Brain microvascular endothelial cell (primary cell): ENCODE results near the gene ABL1.

ENCODE experiments used
- DNase-seq: peaks from one replicate; pipeline ENCODE4 v3.0.0-alpha.2; 2020
- H3K27ac ChIP-seq: fragments of 250-450 bp; sonication (Bioruptor Pico); 2 replicates; pipeline ENCODE4 v1.5.1; 2020; ENCODE audit warnings: mild to moderate bottlenecking, moderate library complexity
- H3K27me3 ChIP-seq: fragments of 250-450 bp; sonication (Bioruptor Pico); replicated peaks from 2 replicates; pipeline ENCODE4 v1.5.1; 2020; ENCODE audit warnings: mild to moderate bottlenecking
- H3K36me3 ChIP-seq: fragments of 250-450 bp; sonication (Bioruptor Pico); replicated peaks from 2 replicates; pipeline ENCODE4 v1.5.1; 2020; ENCODE audit warnings: mild to moderate bottlenecking
- H3K4me3 ChIP-seq: 2 replicates; pipeline ENCODE4 v1.5.1; 2011; ENCODE audit warnings: low read depth, mild to moderate bottlenecking, control low read depth, low read length, moderate library complexity
- CTCF ChIP-seq: IDR thresholded peaks from 2 replicates; pipeline ENCODE4 v1.5.1; 2011; ENCODE audit warnings: low read depth, mild to moderate bottlenecking, moderate library complexity, low read length, control low read depth, inconsistent platforms; ENCODE audit errors: missing control alignments
- in situ Hi-C: cut with HindIII; loops from 2 replicates; pipeline ENCODE4 v1.10.0; 2017; ENCODE audit warnings: low sequenced_read_pairs, low pct_ligation_motif_present

Gene ABL1

GRCh38 chr9:130834371-130835336 lies at the start of gene ABL1:
Gene ABL1 (plus strand): TSS chr9:130835254. CDS start chr9:130835447, 193 bp downstream.
- no peak for TF ChIP-seq CTCF
- in situ Hi-C loops = no loop called here
- no peaks in the 10 kb centered on the region for H3K36me3 ChIP-seq
- peak within 1 kb of the TSS; percentile 71 for H3K4me3 ChIP-seq
- H3K27me3 ChIP-seq = no peaks in the 10 kb centered on the region
- DNase-seq = peak; percentile 82
- peak within 1 kb of the TSS; percentile 95 for H3K27ac ChIP-seq

- DNase-seq = no peak
- H3K27me3 ChIP-seq = peaks cover 3% of the 10 kb centered on the region
- in situ Hi-C loops = no loop called here
- no peak overlapping the region for H3K4me3 ChIP-seq
- TF ChIP-seq CTCF = no peak
- no peaks in the 10 kb centered on the region for H3K36me3 ChIP-seq
- H3K27ac ChIP-seq = peak overlapping the region; percentile 9
Measured at GRCh38 chr9:130785940-130786508, 49.0 kb upstream of the ABL1 start.

GRCh38 chr9:130786526-130786925 lies 48.5 kb upstream of the ABL1 start:
- TF ChIP-seq CTCF = no peak

GRCh38 chr9:130789747-130790672 lies 45.0 kb upstream of the ABL1 start:
- DNase-seq = no peak
- Histone ChIP-seq H3K27ac (peak overlapping the region; percentile 15), H3K36me3 (no peaks in the 10 kb centered on the region), H3K4me3 (no peak overlapping the region), H3K27me3 (peaks cover 3% of the 10 kb centered on the region)
- in situ Hi-C loops = no loop called here
- no peak for TF ChIP-seq CTCF

More at GRCh38 chr9:130786526-130786925, 48.5 kb upstream of the ABL1 start:
- Histone ChIP-seq H3K36me3 (no peaks in the 10 kb centered on the region), H3K4me3 (no peak overlapping the region), H3K27me3 (peaks cover 3% of the 10 kb centered on the region), H3K27ac (peak overlapping the region; percentile 9)
- DNase-seq = no peak
- in situ Hi-C loops = no loop called here

GRCh38 chr9:130791303-130791894 lies 43.7 kb upstream of the ABL1 start:
- in situ Hi-C loops = no loop called here
- no peaks in the 10 kb centered on the region for H3K36me3 ChIP-seq
- no peak overlapping the region for H3K27ac ChIP-seq
- no peak for DNase-seq
- H3K27me3 ChIP-seq = peaks cover 3% of the 10 kb centered on the region
- no peak for TF ChIP-seq CTCF
- no peak overlapping the region for H3K4me3 ChIP-seq
